GM18858 (cell line): ENCODE data around the gene ELF1.
A peak's percentile ranks its signal among the peaks of the same experiment; 100 is the strongest.

ENCODE experiments used
- ATAC-seq: cut with Tn5 transposase; IDR thresholded peaks from one replicate; pipeline ENCODE4 v1.9.1; 2021; ENCODE audit not compliant: unreplicated experiment

Gene ELF1

DNA sequence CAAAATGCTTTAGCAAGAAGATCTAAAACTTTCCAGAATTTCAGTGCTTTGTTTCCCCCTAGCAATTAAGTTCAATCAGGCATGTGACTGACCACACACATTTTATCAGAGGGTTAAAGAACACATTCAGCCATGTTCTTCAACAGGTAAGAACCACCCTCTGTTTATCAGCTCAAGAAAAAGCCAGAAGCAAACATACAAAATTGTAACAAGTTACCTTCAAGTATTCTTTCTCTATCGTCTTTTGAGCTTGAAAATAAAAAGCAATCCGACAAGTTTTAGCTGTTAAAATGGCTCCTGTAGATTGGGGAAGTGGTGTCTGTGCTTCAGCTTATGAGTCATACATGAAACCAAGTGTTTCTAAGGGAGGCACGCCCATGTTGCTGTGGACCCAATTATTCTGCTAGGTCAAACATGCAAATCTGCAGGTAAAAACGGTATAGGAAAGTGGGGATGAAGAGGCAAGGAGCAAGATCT lies at the start of gene ELF1:
Gene ELF1 (minus strand): TSS at position 306 of the 477 bp plus-strand sequence. CDS start 37,262 bp downstream, outside the sequence.
- peak; percentile 85 for ATAC-seq

DNA sequence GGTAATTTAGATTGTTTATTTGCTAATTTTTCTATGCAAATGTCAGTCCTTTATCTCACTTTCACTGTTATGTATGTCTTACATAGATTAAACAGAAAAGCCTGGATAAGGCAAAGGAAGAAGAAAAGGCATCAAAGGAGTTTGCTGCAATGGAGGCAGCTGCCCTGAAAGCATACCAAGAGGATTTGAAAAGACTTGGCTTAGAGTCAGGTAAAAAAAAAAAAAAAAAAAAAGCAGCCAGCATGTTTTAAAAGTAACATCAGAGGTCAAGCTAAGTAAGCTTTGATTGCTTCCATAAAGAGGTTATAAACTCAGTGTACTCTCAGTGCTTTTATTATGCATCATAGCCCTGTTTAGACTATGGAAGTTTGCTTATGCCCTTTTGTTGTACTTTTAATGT lies 46.0 kb upstream of the ELF1 start:
- ATAC-seq: no peak

DNA sequence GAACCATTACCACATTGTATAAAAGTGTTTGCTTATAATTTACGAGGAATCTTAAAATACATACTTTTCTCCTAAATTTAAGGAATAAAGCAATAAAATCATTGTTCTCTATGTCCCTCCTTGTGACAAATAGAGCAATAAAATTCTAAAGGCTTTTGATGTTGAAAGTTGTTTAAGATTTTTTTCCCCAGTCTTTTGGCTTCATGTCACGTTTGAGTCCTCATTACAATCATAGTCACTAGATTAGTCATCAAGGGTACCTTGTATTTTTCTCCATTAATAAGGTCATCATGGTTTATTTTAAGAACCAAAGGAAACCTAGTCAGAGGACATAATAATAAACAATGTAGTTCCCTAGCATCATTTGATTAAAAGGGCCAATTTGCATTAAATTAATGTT lies 45.4 kb upstream of the ELF1 start:
- no peak for ATAC-seq

DNA sequence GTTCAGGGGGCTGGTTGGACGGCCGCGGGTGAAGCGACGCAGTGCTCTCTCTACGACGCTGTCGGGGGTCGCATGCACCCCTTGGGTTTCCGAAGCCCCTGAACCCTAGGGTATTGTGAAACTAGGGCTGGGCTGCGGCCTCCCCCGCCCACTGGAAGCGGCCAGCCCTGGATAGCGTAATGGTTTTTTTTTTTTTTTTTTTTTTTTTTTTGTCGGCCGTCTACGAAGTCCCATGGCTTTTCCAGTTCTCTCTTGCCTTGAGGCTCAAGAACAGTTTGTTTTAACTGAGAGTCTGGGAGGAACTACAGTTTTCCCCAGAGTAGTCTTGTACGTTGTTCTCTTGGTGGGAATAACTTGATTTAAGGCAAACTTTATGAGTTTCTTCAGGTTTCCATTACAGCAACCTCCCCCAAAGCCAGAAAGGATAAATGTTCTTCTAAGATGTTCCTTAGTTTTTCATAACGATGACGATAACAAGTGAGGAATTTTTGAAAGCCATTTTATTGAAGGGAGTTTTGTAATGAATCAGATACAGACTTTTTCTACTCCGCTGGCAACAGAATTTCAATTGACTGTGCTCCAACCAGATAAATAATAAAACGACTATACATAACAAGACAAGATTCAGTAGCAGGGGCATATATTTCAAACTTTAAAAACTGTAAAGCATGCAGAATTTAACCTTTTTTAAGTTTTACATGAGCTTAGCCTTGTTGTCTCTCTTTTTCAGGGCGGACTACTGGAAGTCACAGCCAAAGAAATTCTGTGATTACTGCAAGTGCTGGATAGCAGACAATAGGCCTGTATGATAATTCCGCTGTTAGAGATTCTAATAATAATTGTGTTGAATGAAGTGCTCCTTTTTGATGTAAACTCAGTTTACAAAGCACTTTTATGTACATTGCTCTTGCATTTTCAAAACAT lies 43.1 kb upstream of the ELF1 start:
- ATAC-seq: peak; percentile 26

DNA sequence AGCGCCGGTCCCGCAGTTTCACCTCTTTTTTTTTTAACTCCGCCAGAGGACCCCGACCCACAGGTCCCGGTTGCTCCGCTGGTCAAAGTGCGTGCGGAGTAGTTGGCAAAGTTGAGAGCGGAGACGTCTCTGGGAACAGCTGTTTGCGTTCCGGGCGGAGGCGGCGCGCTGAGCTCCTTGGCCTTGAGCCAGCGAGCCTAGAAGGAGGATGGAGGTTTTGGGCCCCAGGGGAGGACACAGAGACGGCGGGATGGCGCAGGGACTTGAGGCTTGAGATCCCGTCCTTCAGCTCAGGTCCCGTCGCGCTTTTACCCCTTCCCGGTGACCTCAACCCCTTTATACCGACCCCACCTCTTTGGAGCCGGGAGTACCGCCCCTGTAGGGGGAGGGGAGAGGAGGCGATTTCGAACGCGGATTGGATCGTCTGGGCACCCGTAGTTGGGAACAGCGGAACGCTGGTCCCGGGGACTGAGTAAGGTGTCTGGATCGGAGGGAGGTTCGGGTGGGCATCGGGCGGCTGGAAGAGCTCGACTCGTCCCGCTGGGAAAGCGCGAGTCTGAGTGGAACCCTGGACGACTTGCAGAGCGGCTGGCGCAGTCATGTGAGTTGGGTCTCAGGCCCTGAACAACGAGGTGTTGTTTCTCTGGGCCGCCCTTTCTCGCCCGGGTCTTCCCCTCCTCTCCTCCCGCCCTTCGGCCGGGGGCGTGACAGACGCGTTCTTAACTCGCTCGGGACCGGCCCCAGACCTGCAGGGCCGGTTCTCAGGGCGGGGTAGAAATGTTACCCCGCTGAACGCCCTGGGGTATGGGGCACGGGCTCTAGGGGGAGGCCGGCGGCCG lies 42.2 kb upstream of the ELF1 start, which contains the start of gene WBP4:
Gene WBP4 (plus strand): TSS at position 435 of the 839 bp plus-strand sequence. CDS start 165 bp downstream, at position 600.
- ATAC-seq: peak; percentile 59

DNA sequence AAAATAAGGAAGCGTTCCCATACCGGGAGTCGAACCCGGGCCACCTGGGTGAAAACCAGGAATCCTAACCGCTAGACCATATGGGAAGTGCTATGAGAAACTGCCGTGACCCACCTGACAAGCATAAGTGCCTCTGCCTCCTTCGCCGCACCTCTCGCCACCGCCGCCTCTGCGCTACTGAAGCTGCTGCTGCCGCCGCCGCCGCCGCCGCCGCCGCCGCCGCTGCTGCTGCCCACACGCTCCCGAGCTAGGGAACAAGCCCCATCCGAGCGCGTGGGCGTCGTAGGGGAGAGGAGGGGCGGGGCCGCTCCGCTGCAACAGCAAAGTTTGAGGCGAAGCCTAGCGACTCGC lies 41.6 kb upstream of the ELF1 start:
- peak; percentile 9 for ATAC-seq

DNA sequence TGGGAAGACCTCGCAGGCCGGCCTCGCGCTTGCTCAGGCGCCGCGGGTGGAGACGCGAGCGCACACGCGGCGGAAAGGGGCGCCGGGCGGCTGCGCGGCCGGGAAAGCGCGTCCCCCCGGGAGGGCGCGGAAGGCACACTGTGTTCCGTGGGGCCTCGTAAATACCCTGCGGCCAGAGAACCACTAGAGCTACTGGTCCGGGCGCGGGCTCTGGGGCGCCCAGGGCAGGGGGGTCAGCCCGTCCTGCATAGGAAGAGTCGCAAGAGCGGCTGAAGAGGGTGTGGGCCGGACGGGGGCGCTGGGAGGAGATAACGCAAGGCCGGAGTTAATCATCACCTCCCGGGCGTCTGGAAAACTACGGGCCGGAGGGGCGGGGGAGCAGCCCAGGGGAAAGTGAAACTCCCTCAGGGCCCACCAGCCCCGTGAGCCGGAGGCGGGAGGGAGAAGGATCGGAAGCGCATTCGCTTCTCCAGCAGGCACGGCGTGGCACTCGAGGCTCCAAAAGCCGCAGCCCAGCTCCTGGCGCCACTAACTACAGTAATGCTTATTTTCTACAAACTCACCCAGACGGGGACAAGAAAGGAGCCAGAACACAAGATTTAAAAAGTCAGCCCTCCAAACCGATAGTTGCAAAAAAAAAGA lies 41.1 kb upstream of the ELF1 start:
- peak; percentile 27 for ATAC-seq

DNA sequence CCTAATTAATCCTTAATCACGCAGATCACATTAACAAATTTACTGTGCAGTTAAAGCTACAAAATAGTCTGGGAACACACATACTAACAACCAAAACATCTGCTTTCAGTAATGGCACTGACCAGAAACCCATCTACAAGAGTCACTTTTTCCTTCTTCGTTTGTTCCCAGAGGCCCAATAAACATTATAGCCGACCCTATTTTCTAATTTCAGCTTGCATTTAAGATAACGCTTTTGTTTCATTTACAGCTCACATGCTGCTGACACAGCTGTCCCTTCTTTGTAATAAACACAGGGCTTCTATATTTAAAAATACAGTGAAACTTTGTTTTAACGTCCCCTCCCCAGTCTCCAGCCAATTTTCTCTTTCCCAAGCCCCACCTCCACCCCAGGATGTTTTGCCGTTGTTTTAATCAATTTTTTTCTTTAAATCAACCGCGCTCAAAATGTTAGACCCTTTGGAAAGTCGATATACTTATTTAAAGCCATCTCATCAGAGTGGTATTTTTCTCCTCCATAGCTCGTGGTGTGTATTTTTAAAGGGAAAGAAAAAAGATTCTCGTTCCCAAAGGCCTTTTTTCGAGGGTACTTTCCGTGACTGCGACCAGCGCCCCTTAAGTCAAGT lies 40.5 kb upstream of the ELF1 start:
- ATAC-seq: no peak

DNA sequence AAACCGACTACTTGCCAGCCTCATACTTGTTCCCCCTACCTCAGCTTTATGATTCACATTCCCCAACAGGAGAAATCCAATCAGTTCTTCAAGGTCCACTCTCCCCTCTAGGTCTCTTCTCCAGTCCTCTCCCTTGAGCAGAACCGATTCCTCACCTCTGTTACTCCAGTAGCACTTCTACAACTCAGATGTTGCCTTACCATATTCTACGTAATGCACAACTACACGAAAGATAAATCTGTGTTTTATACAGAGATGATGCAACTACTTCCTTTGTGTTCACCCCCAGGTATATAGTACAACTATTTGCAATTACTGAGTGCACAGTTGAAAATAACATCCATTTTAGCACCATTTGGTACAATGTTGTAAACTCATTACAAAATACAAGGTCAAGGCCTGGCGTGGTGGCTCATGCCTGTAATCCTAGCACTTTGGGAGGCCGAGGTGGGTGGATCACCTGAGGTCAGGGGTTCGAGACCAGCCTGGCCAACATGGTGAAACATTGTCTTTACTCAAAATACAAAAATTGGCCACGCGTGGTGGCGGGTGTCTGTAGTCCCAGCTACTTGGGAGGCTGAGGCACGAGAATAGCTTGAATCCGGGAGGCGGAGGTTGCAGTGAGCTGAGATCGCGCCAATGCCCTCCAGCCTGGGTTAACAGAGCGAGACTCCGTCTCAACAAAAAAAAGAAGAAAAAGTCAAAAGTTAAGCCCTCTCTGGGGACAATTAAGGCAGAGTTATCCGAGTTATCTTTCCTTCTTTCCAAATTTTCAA lies 39.4 kb upstream of the ELF1 start:
- no peak for ATAC-seq

DNA sequence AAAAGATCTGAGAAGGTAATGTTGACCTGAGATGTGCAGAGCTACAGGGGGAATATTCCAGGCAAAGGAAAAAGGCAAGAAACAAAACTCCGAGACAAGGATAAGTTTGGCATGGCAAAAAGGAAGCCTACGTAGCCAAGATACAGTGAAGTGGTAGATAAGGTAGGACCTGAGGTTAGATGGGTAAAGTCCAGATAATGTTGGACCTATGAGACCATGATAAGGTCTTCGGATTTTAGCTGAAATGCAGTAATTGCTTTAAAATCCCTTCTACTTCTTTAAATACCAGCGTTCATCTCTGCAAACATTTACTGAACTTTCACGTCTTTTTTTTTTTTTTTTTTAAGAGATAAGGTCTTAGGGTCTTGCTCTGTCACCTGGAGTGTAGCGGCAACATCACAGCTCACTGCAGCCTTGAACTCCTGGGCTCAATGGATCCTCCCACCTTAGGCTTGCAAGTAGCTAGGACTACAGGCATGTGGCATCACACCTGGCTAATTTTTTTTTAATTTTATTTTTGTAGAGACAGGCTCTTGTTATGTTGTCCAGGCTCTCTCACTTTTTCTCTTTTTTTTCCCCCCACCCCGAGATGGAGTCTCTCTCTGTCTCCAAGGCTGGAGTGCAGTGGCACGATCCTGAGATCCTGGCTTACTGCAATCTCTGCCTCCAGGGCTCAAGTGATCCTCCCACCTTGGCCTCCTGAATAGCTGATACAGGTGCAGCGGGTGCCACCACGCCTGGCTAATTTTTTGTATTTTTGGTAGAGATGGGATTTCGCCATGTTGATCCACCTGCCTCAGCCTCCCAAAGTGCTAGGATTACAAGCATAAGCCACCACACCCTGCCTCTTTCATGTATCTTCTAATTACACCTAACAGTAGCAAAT lies 38.0 kb upstream of the ELF1 start:
- no peak for ATAC-seq

DNA sequence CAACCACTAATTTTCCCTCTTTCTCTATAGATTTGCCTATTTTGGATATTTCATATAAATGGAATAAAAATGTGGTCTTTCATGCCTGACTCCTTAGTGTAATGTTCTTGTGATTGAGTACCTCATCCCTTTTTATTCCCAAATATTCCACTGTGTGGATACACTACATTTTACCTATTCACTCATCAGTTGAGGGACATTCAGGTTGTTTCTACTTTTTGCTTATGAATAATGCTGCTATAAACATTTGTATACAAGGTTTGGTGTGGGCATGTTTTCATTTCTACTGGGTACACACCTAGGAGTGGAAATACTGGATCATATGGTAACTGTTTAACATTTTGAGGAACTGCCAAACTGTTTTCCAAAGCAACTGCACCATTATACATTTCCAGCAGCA lies 37.1 kb upstream of the ELF1 start:
- no peak for ATAC-seq

DNA sequence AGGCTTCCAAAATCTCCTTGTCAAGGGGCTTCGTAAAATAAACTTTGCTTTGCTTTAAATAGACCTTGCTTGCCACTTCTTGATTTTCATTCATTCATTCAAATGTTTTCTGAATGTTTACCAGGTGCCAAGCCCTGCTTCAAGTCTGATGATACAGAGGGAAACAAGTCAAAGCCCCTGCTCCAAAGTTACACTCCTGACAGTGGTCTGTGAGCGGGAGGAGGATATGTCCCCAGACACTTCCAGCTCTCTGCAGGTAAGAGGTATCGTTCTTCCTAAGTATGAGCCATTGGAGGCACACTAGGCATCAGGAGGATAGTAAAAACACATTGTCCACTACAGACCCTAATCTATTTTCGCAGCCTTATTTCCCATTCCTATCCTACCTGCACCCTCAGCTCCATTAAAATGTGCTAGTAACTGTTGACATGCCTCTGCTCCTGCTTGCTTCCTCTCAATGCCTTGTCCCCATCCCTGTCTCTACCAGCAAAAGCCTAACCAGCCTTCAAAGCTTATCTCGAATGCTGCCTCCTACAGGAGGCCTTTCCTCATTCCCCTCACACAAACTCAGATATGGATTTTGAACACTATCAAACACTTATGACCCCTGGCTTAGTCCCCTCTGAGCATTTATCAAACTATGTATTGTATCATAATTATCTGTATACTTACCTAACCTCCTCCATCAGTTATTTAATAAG lies 36.0 kb upstream of the ELF1 start:
- ATAC-seq: no peak

DNA sequence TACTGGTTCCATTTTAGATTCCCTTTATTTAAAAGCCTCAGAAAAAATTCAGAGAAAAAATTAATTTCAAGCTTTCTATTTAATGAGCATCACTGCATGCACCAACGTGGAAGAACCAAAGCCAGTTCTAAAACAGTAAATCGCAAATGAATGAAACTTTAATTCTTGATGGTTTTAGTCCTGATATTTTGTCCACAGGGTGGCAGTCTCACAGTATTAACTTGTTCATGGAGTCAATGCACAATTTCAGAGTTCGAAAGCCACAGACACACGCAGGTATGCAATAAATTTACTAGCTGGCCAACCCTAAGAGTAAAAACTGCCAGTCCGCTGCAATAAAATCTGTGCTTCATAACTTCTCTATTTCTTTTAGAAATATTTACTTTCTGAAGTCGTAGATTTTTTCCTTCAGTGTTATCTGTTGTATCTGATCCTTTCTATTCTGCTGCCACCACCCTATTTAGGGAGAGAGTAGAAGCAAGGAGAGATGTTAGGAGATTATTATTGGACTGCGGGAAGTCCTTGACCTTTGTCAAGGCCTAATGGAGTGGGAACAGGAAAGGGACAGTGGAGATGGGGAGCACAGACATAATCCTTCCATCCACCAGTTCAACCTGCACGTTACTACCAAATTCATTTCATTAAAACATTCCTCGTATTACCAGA lies 35.2 kb upstream of the ELF1 start:
- no peak for ATAC-seq

DNA sequence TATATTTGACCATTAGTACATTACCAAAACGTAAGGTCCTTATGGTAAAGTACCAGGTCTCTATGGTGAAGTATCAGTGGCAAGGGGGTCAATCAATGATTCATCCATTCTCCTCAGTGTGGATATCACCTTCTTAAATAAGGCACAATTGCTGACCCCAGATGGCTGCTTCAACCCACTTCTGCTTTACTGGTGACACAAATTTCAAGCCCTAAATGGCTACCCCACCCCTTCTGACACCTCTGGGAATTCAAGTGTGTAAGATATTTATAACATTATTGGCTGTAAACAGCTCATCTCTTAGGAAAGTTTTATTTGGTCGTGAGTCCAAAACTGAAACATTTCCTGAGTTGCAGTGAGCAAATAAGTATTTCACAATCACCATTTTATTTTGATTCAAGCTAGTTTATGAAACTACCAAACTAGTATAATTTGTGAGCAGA lies 34.3 kb upstream of the ELF1 start:
- ATAC-seq: peak; percentile 59

DNA sequence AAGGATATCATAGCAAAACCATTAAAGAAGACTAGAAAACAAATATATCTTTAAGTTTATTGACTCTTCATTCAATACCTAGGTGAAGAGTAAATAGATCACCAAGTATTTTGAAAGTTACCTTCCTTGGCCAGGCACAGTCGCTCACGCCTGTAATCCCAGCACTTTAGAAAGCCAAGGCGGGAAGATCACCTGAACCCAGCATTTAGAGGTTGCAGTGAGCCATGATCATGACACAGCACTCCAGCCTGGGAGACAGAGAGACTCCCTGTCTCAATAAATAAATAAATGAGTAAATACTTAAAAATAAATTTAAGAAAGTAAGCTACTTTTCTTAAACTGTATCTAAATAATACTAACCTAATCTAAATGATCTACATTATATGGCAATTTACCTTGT lies 33.3 kb upstream of the ELF1 start:
- no peak for ATAC-seq

DNA sequence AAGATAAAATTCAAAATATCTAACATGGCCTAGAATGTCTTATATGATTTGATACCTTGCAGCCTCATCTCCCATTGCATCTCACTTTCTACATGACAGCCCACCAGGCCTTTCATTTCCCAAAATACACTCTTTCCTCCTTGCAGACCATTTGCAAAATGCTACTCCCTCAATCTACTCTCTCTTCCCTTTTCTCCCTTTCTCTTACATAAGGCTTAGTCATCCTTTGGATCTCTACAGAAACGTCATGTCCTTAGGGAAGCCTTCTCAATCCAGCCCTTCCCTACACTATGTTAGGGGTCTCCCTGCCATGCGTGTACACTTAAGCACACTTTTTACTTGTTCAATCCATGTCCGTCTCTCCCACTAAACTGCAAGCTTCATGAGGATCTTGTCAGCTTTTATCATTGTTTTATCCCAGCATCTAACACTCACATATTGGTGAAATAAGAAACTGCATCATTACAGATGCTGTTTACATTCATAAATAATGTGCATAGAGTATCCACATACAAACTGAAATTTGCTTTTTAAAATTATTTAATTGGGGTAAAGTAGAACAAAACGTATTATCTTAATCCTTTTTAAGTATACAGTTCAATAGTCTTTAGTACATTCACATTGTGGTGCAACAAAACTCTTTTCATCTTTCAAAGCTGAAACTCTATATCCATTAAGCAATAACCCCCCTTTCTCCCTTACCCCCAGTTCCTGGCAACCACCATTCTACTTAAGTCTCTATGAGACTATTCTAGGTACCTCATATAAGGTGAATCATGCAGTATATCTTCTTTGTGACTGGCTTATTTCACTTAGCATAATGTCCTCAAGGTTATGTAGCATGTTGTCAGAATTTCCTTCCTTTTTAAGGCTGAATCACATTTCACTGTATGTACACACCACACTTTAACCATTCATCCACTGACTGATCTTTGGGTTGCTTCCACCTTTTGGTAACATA lies 30.6 kb upstream of the ELF1 start:
- ATAC-seq: no peak

DNA sequence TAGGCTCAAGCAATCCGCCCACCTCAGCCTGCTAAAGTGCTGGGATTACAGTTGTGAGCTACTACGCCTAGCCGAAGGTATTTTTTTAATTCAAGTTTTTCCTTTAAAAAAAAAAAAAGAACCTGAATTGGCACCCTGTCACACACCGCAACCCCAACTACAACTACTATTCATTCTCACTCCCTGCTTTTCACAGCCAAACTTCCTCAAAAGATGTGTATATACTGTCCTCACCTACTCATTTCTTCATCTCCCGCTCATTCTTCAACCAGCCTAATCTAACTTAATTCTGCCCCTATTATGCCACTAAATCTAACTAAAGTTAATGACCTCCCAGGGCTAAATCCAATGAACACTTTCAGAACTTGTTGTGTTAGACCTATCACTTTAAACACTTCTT lies 29.5 kb upstream of the ELF1 start:
- ATAC-seq: no peak
